ENCODE results near the gene ART4. TPM values are rescaled to one million over a fixed set of nuclear protein-coding genes. Genes with fewer than 3 reads are reported as not detected.

ART4 gene
- total RNA-seq, 4 donors from 2014 or later: 0.13 to 1.7 (median 0.62) TPM

- Histone ChIP-seq H3K4me1 (peaks cover 0 to 9% (median 0%) of the 10 kb centered on the region in 3 donors), H3K4me3 (no peak overlapping the region), H3K36me3 (no peaks in the 10 kb centered on the region), H3K27ac (no peak overlapping the region), H3K9me3 (peaks cover 0 to 6% (median 0%) of the 10 kb centered on the region in 3 donors), H3K27me3 (no peaks in the 10 kb centered on the region)
- TF ChIP-seq POLR2AphosphoS5 (IDR thresholded peaks at IDR 0.05): no peak
- TF ChIP-seq EP300 (IDR thresholded peaks at IDR 0.05): no peak
- no peak for TF ChIP-seq CTCF (IDR thresholded peaks at IDR 0.05)
- no peak for TF ChIP-seq POLR2A (IDR thresholded peaks at IDR 0.05)
- ATAC-seq: no peak
- WGBS, 2 donors (ENCODE audit: low coverage in 1 of 2): 56 to 85% methylated on average over 1 of the region's 1 CpG
Observed at GRCh38 chr12:14871247-14871646, 27.9 kb upstream of the ART4 start.

- Histone ChIP-seq H3K4me1 (peaks cover 0 to 9% (median 0%) of the 10 kb centered on the region in 3 donors), H3K27me3 (no peaks in the 10 kb centered on the region), H3K27ac (no peak overlapping the region), H3K4me3 (no peak overlapping the region), H3K36me3 (no peaks in the 10 kb centered on the region), H3K9me3 (peaks cover 0 to 6% (median 0%) of the 10 kb centered on the region in 3 donors)
- TF ChIP-seq POLR2AphosphoS5 (IDR thresholded peaks at IDR 0.05) (no peak), POLR2A (IDR thresholded peaks at IDR 0.05) (no peak)
- ATAC-seq: no peak
- WGBS, 2 donors (ENCODE audit: low coverage in 1 of 2): no CpG with 5 or more reads among the region's 3 CpGs
Observed at GRCh38 chr12:14868916-14869506, 25.7 kb upstream of the ART4 start.

- no peaks in the 10 kb centered on the region for H3K36me3 ChIP-seq
- no peak for ATAC-seq
- H3K4me3 ChIP-seq: no peak overlapping the region
- no peak overlapping the region for H3K27ac ChIP-seq
- TF ChIP-seq POLR2AphosphoS5 (IDR thresholded peaks at IDR 0.05) (no peak), EP300 (IDR thresholded peaks at IDR 0.05) (no peak), CTCF (IDR thresholded peaks at IDR 0.05) (no peak)
- no peaks in the 10 kb centered on the region for H3K27me3 ChIP-seq
- no peaks in the 10 kb centered on the region for H3K4me1 ChIP-seq
- peaks cover 0 to 16% (median 0%) of the 10 kb centered on the region in 3 donors for H3K9me3 ChIP-seq
Observed at GRCh38 chr12:14860490-14860889, 17.2 kb upstream of the ART4 start.

- Histone ChIP-seq H3K36me3 (no peaks in the 10 kb centered on the region), H3K27ac (no peak overlapping the region), H3K9me3 (peaks cover 0 to 16% (median 0%) of the 10 kb centered on the region in 3 donors), H3K27me3 (no peaks in the 10 kb centered on the region), H3K4me1 (no peaks in the 10 kb centered on the region), H3K4me3 (no peak overlapping the region)
- ATAC-seq: no peak
- TF ChIP-seq POLR2A (IDR thresholded peaks at IDR 0.05): no peak
- no peak for TF ChIP-seq POLR2AphosphoS5 (IDR thresholded peaks at IDR 0.05)
- no peak for TF ChIP-seq CTCF (IDR thresholded peaks at IDR 0.05)
- TF ChIP-seq EP300 (IDR thresholded peaks at IDR 0.05): no peak
- 91 to 100% methylated on average over 1 of the region's 1 CpG for WGBS, 2 donors (ENCODE audit: low coverage in 1 of 2)
Observed at GRCh38 chr12:14858513-14858912, 15.2 kb upstream of the ART4 start.

- H3K27me3 ChIP-seq: no peaks in the 10 kb centered on the region
- no peak overlapping the region for H3K4me3 ChIP-seq
- peak in 1 of 4 experiments; percentile 3 for TF ChIP-seq CTCF (IDR thresholded peaks at IDR 0.05)
- no peak for TF ChIP-seq POLR2AphosphoS5 (IDR thresholded peaks at IDR 0.05)
- no peak for TF ChIP-seq POLR2A (IDR thresholded peaks at IDR 0.05)
- peaks cover 0 to 6% (median 0%) of the 10 kb centered on the region in 3 donors for H3K4me1 ChIP-seq
- no peak overlapping the region for H3K27ac ChIP-seq
- ATAC-seq: no peak
- 53 to 60% methylated on average over 6 of the region's 6 CpGs for WGBS, 2 donors (ENCODE audit: low coverage in 1 of 2)
- H3K9me3 ChIP-seq: no peaks in the 10 kb centered on the region
- no peaks in the 10 kb centered on the region for H3K36me3 ChIP-seq
Observed at GRCh38 chr12:14854586-14855183, 11.4 kb upstream of the ART4 start.
